ENCODE measurements around the gene YARS1.

- TF ChIP-seq CTCF (IDR thresholded peaks at IDR 0.05; ENCODE audit: insufficient read depth, low read depth, low read length), result no peak
- no peak for TF ChIP-seq EZH2 (IDR thresholded peaks at IDR 0.05; ENCODE audit: insufficient read depth, low read length)
Observed at GRCh38 chr1:32861904-32862695, 44.9 kb upstream of the YARS1 start.

All from astrocyte (in vitro differentiated cells and primary cell).